NOMO-1 treated with DMSO at 0.1 percent for 48 hours (cell line): ENCODE data around the gene MORN4.
"Not testable (repeated sequence)": the region's sequence is repeated elsewhere in the genome, so short reads cannot be mapped to it uniquely, and the experiment has no call there.

ENCODE experiments used
- DNase-seq: peaks from one replicate; lab custom pipeline; 2025; ENCODE audit not compliant: unreplicated experiment; lab: John Stamatoyannopoulos, UW

MORN4 gene

DNA sequence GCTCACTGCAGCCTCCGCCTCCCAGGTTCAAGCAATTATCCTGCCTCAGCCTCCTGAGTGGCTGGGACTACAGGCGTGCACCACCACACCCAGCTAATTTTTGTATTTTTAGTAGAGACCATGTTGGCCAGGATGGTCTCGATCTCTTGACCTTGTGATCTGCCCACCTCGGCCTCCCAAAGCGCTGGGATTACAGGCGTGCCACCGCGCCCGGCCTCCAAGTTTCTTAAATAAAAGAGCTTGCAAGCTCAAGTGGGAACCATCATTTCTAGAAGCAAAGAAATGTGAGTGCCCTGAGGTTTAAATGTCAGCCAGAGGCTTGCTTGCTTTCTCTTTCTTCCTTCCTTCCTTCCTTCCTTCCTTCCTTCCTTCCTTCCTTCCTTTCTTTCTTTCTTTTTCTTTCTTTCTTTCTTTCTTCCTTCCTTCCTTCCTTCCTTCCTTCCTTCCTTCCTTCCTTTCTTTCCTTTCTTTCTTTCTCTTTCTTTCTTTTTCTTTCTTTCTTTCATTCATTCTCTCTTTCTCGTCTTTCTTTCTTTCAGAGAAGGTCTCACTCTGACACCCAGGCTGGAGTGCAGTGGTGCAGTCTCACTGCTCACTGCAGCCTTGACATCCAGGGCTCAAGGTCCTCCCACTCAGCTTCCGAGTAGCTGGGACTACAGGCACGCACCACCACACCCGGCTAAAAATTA is 9.3 kb upstream of the MORN4 start:
- DNase-seq = not testable (repeated sequence)

- peak; percentile 52 for DNase-seq
Observed at GRCh38 chr10:97640868-97641811, 7.8 kb upstream of the MORN4 start.

DNA sequence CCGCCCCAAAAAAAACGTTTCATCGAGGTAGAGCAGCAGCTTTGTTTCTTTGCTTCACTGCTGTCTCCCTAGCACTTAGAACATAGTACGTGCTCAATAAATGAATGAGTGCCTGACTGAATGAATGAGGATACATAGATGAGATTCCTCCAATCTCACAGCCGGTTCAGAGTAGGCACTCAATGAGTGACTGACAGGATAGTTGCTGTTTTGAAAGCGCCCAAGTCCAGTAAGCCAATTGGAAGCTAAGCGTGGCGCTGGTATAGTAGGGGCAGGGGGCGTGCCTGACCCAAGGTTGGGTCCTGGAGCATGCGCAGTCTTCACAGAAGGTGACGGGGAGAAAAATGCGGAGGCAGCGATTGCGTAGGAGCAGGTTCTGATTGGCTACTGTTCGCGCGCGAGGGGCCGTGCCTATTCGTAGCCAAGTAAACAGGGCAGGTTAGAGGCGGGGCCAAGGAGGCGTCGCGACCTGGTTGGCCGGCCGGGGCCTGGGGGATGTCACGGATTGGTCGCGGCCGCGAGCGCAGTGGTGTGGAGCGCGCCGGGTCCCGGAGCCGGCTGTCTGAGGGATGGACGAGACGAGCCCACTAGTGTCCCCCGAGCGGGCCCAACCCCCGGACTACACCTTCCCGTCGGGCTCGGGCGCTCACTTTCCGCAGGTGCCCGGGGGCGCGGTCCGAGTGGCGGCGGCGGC is 7.0 kb upstream of the MORN4 start, which contains the start of gene PI4K2A:
Gene PI4K2A (plus strand): TSS at position 498 of the 694 bp plus-strand sequence. CDS start 72 bp downstream, at position 570.
- DNase-seq = peak; percentile 99

DNA sequence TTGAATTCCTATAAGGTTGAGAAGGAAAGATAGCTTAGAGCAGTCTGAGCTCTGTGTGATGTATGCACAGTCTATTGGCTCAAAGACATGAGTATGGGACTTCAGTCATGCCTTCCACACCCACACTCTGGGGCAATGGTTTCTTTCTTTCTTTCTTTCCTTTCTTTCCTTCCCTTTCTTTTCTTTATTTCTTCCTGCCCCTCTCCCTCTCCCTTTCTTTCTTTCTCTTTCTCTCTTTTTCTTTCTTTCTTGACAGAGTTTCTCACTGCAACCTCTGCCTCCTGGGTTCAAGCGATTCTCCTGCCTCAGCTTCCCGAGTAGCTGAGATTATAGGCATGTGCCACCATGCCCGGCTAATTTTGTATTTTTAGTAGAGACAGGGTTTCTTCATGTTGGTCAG is 5.8 kb upstream of the MORN4 start:
- not testable (repeated sequence) for DNase-seq

GRCh38 chr10:97635577-97635976 is 2.3 kb upstream of the MORN4 start:
- DNase-seq = no peak

DNA sequence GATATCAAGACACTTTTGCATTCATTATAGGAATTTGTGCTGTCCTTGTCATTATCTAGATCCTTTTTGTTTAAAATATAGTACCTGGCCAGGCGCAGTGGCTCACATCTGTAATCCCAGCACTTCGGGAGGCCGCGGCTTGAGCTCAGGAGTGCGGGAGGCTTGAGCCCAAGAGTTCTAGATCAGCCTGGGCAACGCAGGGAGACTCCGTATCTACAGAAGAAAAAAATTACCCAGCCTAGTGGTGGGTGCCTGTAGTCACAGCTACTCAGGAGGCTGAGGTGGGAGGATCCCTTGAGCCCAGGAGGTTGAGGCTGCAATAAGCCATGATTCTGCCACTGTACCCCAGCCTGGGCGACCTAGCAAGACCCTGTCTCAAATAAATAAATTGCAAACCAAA is 621 bp upstream of the MORN4 start:
- no peak for DNase-seq

DNA sequence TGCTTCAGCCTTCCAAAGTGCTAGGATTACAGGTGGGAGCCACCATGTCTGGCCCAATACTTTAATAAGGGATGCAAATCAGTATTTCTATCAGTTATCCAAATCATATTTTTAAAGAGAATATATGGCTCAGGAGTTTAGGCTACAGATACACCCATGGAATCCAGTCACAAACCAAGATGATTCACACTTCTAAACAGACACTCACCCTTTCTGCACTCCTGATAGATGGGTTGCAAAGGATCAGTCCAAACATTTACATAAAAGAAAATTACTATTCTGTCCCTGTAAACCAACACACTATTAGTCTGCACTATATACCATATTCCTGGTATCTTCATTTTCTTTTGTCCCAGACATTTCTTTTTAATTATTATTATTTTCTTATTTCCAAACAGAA is 2.2 kb downstream of the MORN4 start:
- no peak for DNase-seq

DNA sequence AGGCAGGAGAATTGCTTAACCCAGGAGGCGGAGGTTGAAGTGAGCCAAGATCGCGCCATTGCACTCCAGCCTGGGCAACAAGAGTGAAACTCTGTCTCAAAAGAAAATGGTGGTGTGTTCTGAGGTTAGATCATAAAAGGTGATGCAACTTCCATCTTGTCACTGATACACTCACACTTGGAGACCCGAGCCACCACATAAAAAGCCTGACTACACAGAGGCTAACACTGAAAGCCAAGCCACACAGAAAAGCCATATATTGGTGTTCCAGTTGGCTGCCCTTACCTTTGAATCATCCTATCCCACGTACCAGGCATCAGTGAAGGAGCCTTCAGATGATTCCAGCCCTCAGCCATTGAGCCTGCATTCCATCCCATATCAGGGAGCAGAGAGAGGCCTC is 4.0 kb downstream of the MORN4 start:
- no peak for DNase-seq

- no peak for DNase-seq
Observed at GRCh38 chr10:97628228-97628627, 5.1 kb downstream of the MORN4 start.

GRCh38 chr10:97627731-97628130 is 5.6 kb downstream of the MORN4 start:
- no peak for DNase-seq

DNA sequence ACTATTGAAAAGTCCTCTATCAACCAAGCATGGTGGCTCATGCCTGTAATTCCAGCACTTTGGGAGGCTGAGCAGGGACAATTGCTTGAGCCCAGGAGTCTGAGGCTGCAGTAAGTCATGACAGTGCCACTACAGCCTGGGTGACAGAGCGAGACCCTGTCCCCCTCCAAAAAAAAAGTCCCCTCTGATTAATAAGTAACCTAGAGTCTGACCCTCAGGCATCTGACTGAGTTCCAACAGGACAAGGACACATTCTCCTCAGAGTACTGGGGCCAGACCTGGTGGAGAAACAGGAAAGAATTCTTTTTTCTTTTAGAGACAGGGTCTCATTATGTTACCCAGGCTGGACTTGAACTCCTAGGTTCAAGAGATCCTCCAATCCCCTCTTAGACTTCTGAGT is 10.0 kb downstream of the MORN4 start:
- DNase-seq = no peak

DNA sequence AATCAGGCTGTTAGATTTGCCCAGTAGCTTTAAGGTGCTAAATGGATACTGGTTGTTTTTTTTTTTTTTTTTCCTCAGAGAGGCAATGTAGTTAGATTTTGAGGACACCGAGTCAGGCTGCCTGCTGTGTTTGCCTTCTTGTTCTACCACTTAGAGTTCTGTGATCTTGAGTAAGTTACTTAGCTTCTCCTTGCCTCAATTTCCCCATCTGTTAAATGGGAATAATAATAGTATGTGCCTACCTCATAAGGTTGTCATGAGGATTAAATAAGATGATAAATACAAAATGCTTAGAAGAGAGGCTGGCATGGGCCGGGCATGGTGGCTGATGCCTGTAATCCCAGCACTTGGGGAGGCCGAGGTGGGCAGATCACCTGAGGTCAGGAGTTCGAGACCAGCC is 14.6 kb downstream of the MORN4 start:
- no peak for DNase-seq

DNA sequence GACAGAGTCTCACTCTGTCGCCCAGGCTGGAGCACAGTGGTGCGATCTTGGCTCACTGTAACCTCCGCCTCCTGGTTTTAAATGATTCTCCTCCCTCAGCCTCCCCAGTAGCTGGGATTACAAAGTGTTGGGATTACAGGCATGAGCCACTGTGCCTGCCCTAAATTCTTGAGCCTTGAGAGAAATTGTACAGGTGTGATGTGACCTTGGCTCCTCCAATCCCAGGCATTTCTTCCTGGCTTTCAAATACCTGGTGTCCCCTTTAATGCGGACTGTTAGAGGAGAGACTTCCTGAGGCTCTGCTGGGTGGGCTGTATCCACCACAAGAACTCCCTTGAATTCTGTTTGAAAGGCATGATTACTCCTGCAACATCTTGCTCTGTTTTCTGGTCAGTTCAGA is 15.0 kb downstream of the MORN4 start:
- DNase-seq = no peak

GRCh38 chr10:97612386-97612785 is 20.9 kb downstream of the MORN4 start:
- DNase-seq = peak; percentile 47

DNA sequence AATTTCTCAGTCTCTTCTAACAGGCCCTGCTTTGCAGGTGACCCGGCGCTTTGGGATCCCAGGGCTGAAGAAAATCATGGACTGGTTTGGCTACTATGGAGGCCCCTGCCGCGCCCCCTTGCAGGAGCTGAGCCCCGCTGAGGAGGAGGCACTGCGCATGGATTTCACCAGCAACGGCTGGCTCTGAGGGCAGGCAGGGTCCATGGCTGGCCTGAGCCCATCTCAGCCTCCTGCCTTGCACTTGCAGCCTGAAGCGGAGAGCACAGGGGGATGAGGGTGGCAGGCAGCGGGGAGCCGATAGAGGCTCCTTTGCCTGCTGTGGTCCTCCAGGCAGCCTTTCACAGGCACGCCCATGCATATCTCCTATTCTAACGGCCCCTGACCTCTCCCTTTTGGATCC is 21.8 kb downstream of the MORN4 start:
- no peak for DNase-seq

GRCh38 chr10:97608991-97609561 is 24.2 kb downstream of the MORN4 start:
- DNase-seq = no peak

DNA sequence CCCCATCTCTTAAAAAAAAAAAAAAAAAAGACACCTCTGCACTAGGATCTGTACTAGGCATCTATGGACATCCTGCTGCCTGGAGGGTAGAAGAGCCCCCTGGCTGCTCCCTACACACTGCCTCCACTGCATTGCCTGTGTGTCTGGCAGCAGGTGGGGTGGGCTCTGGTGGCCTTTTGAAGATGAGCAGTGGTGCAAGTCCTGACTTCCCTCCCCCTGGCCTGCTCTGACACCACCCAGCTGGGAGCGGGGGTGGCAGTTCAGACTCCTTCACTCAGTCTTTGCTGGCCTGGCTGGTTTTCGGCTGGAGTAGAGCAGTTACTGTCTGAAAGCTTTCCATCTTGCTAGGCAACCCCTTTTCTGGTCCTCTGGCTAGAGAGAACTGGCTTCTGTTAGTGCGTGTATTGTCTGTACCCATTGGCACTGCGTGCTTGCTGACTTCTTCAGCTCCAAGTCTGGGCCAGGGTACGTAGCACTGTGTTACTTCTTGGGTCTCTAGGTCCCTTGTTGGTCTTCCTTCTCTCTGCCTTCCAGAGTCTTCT is 26.1 kb downstream of the MORN4 start:
- DNase-seq = no peak

DNA sequence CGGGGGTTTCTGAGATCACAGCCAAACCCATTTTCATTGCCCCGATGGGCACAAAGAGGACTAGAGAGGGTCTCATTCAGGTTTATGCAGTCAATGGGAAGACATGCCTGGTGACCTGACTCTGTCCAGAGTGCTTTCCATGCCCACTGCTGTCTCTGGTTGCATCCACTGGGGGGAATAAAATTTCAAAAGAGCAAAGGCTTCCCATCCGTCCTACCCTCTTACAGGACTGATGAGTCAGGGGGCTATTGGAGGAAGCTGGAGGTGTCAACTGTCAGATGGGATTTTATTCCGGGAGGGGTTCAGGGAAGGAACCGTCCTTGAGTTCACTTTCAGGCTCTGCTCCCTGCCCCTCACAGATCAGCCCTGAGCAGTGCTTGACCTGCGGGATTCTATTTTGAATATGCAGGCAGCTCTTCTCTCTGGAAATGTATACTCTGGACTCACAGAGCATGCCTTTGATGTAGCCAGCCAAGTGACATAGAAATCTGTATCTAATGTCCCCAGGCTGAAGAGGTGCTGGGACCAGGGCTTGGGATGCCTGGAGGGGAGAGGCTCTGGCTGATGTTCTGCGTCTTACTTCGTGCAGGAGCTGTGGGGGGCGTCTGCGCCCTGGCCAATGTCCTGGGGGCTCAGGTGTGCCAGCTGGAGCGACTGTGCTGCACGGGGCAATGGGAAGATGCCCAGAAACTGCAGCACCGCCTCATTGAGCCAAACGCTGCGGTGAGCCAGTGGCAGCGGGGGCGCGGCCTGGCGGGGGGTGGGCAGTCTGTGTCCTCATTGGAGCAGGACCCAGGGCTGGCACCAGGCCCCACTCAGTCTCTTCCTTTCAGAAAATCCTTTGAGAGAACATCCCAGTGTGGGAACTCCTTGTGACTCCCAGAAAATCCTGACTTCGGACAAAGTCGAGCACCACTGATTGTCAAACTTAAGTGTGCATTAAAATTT is 31.8 kb downstream of the MORN4 start:
- DNase-seq = no peak

- DNase-seq = no peak
Observed at GRCh38 chr10:97600616-97601015, 32.7 kb downstream of the MORN4 start.

GRCh38 chr10:97599272-97599619 is 34.1 kb downstream of the MORN4 start:
- DNase-seq = no peak
